HG03342 (cell line): ENCODE results near the gene PML.

Source experiments
- ATAC-seq: cut with Tn5 transposase; IDR thresholded peaks from one replicate; pipeline ENCODE4 v1.9.1; 2021; ENCODE audit warnings: mild to moderate bottlenecking, moderate library complexity; ENCODE audit not compliant: unreplicated experiment

Gene PML

DNA sequence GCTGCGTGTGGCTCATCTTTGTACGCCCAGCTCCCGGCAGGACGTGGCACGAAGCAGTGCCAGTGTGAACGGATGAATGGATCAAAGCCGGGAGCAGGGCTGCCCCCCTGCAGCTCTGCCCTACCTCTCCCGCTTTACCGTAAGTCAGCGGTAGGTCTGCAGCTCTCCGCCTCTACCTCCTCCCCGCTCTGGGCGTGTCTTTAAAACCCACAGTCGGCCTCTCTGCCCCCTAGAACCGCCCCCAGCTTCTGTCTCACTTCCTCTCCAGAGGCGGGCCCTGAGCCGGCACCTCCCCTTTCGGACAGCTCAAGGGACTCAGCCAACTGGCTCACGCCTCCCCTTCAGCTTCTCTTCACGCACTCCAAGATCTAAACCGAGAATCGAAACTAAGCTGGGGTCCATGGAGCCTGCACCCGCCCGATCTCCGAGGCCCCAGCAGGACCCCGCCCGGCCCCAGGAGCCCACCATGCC is at the start of gene PML:
Gene PML, plus strand, starts transcription at position 304 of the 471 bp plus-strand sequence. Its CDS starts 97 bp downstream, at position 401.
- ATAC-seq, result peak; percentile 70

- ATAC-seq, result no peak
These were observed 49.4 kb upstream of the PML start for GRCh38 chr15:73945130-73945508.

DNA sequence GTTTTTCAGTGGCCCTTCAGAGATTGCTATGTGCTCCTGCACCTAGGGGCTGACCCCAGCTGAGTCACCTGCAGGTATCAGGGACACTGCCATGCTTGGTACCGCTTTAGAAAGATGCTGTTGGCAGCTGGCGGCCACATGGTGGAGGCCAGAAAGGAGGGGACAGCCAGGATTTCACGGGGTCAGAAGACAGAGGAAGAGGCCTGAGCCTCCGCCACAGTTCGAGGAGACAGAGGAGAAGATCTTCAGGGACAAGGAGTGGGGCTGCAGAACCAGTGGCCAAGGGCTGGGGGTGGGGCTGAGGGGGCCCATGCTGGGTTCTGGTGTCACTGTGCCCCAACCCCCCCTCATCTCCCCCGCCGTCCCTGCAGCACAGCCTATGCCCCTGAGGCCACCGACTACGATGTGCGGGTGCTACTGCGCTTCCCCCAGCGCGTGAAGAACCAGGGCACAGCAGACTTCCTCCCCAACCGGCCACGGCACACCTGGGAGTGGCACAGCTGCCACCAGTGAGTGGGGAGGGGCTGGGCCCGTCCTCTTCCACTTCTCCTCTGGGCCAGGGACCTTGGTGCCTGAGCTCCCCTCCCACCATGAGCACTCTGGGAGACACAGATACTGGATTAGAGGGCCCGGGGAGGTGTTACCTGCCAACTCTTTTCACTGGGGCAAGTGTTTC is 48.3 kb upstream of the PML start:
- no peak for ATAC-seq

DNA sequence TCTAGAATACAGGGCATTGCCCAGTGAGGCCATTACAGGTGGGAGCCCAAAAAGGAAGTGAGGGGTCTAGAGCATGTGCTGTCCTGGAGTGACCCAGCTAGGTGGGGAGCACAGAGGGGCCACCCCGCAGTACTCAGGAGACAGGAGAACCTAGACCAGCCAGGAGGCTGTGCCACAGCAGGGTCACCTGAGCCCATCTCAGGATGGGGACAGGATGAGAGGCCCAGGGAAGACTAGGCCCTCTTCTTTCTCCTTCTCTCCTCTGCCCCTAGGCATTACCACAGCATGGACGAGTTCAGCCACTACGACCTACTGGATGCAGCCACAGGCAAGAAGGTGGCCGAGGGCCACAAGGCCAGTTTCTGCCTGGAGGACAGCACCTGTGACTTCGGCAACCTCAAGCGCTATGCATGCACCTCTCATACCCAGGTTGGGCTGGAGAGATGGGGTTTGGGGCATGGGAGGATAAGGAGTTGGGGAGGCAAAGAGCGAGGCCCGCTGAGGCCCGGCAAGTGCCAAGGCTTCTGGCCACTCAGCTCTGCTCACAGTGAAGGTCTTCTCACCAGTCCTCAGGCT is 47.6 kb upstream of the PML start:
- ATAC-seq, result no peak

GRCh38 chr15:73947651-73948050 is 46.9 kb upstream of the PML start:
- ATAC-seq, result no peak

DNA sequence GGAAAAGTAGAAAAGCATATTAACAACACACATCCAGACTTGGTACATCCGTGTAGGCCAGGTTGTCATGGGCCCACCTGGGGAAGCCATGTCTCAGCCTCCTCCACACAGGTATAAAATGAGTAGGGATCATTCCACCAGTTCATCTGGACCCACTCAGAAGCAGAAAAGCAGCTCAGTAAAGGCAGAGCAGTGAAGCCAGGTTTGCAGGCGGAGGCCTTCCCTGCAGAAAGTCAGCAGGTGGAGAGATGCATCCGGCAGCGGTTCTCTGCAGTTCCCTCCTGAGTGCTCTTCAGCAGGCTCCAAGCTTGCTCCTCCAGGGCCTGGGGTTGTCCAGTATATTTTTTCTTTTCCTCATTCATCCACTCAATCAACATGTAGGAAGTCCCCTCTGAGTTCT is 46.1 kb upstream of the PML start:
- ATAC-seq, result no peak

DNA sequence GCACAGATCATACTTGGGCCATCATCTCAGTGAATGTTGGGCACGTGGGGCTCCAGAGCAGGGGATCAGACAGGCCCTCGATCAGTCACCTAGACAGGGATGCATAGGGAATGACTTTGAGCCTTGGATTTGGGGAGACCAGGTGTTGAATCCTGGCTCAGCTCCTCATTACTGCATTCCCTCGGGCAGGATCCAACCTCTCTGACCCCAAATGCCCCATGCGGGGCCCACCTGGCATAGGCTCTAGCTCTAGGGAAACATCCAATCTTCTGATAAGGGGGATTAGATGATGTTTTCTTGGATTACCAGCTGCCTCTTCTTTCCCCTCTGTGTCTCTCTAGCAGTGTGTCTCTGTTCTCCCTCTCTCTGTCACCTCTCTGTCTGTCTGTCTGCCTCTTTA is 45.5 kb upstream of the PML start:
- ATAC-seq, result no peak

GRCh38 chr15:73949496-73949895 is 45.0 kb upstream of the PML start:
- ATAC-seq, result no peak

DNA sequence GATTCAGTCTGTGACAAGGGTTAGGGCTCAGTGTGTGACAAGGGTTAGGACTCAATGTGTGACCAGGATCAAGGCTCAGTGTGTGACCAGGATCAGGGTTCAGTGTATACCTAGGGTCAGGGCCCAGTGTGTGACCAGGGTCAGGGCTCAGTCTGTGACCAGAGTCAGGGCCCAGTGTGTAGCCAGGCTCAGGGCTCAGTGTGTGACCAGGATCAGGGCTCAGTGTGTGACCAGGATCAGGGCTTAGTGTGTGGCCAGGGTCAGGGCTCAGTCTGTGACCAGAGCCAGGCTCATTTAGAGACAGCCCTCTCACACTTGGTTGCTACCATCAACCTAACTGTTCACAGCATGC is 44.1 kb upstream of the PML start:
- ATAC-seq, result no peak

GRCh38 chr15:73950831-73951561 is 43.5 kb upstream of the PML start:
- ATAC-seq, result no peak

DNA sequence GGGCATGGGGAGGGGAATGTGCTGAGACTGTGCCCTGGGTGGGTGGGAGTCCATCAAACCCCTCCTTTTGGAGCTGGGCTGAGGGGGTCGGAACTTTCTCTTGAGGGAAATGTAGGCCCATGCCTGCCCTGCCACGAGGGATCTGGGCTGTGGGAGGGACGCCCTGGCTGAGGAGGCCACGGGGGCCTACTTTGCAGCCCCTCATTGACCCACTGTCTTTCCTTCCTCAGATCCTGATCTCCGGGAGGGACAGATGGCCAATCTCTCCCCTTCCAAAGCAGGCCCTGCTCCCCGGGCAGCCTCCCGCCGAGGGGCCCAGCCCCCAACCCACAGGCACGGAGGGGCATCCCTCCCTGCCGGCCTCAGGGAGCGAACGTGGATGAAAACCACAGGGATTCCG is 42.9 kb upstream of the PML start:
- no peak for ATAC-seq

- no peak for ATAC-seq
These were observed 42.2 kb upstream of the PML start for GRCh38 chr15:73952171-73952912.

GRCh38 chr15:73952913-73953750 is 41.4 kb upstream of the PML start:
- no peak for ATAC-seq

DNA sequence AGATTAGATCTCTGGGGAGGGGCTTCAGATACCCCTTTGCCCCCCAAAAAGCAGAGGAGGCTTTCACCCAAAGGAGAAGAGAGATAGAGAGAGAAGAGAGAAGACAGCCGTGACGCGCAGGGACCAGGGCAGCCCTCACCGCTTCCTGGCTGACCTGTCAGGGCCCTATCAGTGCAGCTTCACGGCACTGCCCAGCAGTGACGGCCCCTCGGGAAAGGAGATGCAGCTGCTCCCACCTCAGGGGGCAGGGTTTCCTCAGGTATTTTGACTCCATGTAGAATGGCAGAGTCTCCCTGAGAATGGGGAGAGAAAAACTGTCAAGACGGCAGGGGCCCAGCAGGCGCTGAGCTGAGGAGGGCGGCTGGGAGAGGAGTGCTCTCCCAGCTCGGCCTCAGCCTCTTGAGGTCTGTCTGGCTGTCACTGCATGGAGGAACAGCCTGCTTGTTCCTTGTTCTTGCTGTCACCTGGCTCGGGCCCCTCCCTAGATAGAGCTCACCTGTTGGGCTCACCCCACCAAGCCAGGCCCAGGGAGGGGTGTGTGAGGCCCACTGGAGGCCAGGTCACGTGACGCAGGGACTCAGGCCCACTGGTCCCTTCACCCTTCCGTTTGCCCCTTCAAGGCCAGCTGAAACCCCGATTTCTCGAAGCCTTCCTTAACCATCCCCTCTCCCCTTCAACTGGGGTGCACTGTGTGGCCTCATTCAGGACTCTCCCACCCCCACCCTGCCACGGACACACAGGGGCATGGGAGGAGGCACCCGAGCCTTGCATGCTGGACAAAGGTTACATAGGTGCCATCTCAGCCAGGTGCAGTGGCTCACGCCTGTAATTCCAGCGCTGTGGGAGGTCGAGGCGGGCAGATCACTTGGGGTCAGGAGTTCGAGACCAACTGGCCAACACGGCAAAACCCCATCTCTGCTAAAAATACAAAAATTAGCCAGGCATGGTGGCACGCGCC is 40.0 kb upstream of the PML start:
- ATAC-seq, result no peak

DNA sequence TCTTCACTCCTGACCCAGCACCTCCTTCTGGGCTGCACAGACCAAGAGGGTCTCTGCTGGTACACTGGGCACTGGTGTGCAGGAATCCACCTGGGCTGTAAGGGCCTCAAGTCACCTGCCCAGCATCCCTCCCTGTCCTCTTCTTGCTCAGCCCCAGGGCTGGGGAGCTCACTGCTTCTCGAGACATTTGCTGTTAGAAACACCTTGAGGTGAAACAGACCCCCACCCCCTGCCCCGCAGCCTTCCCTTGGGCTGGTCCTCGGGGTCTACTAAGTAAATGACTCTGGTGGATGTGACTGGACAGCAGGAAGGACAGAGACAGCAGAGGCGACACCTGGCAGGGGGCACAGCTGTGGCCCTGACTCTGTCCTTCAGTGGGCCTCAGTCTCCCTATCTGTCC is 39.2 kb upstream of the PML start:
- no peak for ATAC-seq

GRCh38 chr15:73955861-73956742 is 38.4 kb upstream of the PML start:
- no peak for ATAC-seq

DNA sequence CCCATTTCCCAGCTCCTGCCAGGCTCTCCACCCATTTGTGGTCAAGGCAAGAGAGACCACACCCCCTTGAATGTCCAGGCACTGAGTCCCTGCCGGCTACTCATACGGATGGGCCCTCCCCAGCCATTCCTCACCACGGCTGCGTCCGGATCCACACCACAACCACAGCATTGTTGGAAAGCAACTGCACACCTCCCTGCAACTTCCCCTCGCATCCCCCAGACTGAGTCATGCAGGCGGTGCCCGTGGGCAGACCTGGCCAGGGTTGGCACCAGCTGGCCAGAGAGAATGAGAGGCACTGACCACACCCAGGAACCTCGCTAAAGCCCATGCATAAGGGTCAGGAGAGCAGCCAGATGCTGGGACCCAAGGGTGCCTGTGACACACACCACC is 37.8 kb upstream of the PML start:
- ATAC-seq, result no peak

DNA sequence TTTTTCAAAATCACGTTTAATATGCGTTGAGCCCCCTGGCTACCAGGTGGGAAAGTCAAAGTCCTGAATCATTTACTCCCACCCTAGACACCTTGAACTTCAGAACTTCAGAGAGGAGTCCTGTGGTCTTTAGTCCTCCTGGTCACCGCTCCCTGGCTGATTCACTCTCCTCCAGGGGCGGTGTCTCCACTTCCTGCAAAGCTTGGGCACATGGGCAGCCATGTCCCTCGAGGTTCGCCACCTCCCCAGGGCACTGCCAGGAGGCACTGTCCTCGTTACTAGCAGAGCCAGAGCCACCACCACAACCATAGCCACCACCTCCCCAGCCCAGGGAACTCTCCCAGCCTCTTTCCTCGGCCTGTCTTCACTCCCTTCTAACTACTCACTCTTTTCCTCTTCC is 37.2 kb upstream of the PML start:
- no peak for ATAC-seq

DNA sequence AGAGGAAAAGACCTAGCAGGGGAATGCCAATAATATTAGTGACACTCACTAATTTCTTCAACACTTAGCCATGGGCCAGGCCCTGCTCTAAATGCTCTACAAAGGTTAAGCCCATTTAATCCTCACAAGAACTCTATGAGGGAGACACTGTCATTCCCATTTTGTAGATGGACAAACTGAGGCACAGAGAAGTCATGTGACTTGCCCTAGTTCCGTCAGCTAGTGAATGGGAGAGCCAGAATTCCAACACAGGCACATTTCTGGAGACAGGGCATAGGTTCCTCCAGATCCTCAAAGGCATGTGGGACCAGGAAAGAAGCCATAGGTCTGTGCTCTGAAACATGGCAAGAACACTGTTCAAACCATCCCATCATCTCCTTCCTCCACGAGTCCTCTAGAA is 36.7 kb upstream of the PML start:
- ATAC-seq, result no peak
